Brain microvascular endothelial cell (primary cell): ENCODE results near the gene SIX3.

Source experiments
- DNase-seq: peaks from one replicate; pipeline ENCODE4 v3.0.0-alpha.2; 2020
- H3K27ac ChIP-seq: fragments of 250-450 bp; sonication (Bioruptor Pico); 2 replicates; pipeline ENCODE4 v1.5.1; 2020; ENCODE audit warnings: mild to moderate bottlenecking, moderate library complexity
- H3K27me3 ChIP-seq: fragments of 250-450 bp; sonication (Bioruptor Pico); replicated peaks from 2 replicates; pipeline ENCODE4 v1.5.1; 2020; ENCODE audit warnings: mild to moderate bottlenecking
- H3K36me3 ChIP-seq: fragments of 250-450 bp; sonication (Bioruptor Pico); replicated peaks from 2 replicates; pipeline ENCODE4 v1.5.1; 2020; ENCODE audit warnings: mild to moderate bottlenecking
- H3K4me3 ChIP-seq: 2 replicates; pipeline ENCODE4 v1.5.1; 2011; ENCODE audit warnings: low read depth, mild to moderate bottlenecking, control low read depth, low read length, moderate library complexity
- in situ Hi-C: cut with HindIII; loops from 2 replicates; pipeline ENCODE4 v1.10.0; 2017; ENCODE audit warnings: low sequenced_read_pairs, low pct_ligation_motif_present
- TF ChIP-seq, protein P1 (sequence below): IDR thresholded peaks from 2 replicates; pipeline ENCODE4 v1.5.1; 2011; ENCODE audit warnings: low read depth, mild to moderate bottlenecking, moderate library complexity, low read length, control low read depth, inconsistent platforms; ENCODE audit errors: missing control alignments

Gene SIX3

DNA sequence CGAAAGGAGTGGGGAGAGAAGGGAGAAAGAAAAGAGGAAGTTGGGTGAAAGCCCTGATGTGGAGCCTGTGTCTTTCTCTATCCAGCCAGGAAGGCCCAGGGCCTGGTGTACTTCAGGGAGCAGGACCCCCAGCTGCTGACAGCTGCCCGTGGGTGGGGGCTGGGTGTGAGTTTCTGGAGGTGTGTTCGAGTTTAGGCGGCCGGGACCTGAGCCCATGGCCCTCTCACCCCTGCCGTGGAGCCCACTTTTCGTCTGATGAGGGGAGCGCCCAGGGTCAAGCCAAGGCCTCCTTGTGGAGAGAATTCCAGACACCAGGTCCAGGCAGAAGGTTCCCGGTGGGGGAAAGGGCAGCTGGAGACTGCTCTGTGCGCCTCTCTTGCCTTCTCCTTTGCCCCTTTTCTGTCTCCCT, 2.2 kb downstream of the SIX3 start:
- Histone ChIP-seq H3K27me3 (peaks cover 89% of the 10 kb centered on the region), H3K27ac (no peak overlapping the region), H3K36me3 (no peaks in the 10 kb centered on the region), H3K4me3 (no peak overlapping the region)
- in situ Hi-C loops: no loop called here
- TF ChIP-seq, protein P1, sequence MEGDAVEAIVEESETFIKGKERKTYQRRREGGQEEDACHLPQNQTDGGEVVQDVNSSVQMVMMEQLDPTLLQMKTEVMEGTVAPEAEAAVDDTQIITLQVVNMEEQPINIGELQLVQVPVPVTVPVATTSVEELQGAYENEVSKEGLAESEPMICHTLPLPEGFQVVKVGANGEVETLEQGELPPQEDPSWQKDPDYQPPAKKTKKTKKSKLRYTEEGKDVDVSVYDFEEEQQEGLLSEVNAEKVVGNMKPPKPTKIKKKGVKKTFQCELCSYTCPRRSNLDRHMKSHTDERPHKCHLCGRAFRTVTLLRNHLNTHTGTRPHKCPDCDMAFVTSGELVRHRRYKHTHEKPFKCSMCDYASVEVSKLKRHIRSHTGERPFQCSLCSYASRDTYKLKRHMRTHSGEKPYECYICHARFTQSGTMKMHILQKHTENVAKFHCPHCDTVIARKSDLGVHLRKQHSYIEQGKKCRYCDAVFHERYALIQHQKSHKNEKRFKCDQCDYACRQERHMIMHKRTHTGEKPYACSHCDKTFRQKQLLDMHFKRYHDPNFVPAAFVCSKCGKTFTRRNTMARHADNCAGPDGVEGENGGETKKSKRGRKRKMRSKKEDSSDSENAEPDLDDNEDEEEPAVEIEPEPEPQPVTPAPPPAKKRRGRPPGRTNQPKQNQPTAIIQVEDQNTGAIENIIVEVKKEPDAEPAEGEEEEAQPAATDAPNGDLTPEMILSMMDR: no peak
- DNase-seq: no peak

DNA sequence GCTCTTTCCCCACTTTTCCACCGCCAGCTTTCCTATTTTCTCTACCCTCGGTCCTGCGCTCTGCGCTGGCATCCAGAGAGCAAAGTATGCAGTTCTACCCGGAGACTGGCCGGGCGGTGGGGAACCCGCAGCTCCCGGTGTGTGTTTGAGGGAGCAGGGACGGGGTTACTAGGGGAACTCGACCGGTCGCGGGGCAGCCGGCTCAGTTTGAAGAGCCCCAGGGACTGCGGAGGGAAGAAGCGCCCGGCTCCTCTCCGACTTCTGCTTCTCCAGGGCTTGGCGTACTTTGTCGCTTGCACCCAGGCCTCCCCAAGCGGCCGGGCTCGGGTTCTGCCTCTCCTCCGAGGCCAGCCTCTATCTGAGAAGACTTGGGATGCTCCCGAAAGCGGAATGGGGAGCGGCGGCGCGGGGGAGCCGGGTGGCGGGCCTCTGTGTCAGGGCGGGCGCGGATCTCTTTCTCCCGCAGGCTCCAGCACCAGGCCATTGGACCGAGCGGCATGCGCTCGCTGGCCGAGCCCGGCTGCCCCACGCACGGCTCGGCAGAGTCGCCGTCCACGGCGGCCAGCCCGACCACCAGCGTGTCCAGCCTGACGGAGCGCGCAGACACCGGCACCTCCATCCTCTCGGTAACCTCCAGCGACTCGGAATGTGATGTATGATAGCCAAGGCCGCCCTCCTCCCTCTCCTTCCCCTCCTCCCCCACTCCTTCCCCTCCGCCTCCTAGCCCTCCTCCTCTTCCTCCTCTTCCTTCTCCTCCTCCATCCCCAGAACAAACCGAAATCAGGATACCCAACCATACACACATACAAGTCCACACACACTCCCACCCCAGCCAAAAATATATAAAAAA, 2.8 kb downstream of the SIX3 start:
- Histone ChIP-seq H3K27ac (no peak overlapping the region), H3K36me3 (no peaks in the 10 kb centered on the region), H3K4me3 (no peak overlapping the region), H3K27me3 (peaks cover 87% of the 10 kb centered on the region)
- in situ Hi-C loops: no loop called here
- TF ChIP-seq, protein P1: no peak
- no peak for DNase-seq

DNA sequence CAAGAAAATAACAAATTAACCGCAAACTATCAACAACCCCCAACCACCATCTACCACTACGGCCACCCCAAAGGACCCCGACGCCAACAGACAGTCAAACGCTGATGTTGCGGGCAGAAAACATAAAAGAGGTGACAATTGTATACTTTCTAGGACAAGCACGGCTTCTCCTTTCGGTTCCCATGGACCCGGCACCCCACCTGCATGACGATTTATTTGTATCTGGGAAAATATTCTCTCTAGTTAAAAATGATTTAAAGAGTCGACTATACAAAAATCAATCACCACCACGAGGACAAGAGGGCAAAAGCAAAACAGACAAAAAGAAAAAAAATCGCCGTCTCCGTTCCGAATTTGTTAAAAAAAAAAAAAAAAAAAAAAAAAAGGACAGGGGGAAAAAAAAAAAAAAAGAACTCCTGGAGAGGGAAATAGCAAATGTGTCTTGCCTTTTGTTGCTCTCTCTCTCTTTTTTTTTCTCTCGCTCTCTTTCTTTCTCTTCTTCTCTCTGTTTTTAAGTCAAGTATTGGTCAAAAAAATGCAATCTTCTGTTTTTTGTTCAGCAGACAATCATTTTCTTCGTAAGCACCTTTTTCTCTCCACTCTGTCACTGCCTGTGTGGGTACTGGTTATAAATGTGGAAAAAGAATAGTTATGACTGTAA, 3.6 kb downstream of the SIX3 start:
- DNase-seq: no peak
- Histone ChIP-seq H3K4me3 (no peak overlapping the region), H3K27ac (no peak overlapping the region), H3K36me3 (no peaks in the 10 kb centered on the region), H3K27me3 (peaks cover 87% of the 10 kb centered on the region)
- TF ChIP-seq, protein P1: no peak
- in situ Hi-C loops: no loop called here

DNA sequence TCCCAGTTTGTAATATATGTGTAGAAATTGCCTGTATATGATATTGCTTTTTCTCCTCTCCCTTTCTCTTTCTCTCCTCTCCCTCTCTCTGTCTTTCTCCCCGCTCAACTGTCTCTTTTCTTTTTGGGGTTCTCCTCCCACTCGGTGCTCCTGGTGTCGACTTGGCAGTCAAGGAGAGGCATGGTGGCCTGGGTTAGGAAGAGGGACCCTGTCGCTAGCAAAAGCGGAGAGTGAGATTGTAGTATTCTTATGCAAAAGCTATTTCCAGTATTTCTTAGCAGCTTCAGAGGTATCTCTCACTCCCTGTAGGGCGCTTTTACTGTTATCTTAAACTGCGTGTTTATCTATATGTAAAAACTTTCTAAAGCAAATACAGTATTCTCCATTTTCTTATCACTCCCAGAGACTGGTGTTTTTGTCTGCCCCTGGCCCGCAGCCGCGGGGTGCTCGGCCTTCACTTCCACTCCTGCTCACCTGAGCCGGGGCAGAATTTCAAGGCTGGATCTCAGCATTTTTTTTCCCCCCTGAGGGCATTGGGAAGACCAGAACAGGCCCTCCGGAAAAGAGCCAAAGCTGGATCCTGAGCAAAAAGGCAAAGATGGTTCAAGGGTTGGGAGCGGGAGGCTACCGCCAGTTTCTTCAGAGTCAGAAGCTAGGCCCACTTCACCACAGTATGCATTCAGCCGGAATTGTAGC, 4.3 kb downstream of the SIX3 start:
- in situ Hi-C loops: no loop called here
- Histone ChIP-seq H3K36me3 (no peaks in the 10 kb centered on the region), H3K27me3 (peaks cover 83% of the 10 kb centered on the region), H3K27ac (no peak overlapping the region), H3K4me3 (no peak overlapping the region)
- TF ChIP-seq, protein P1: no peak
- no peak for DNase-seq

DNA sequence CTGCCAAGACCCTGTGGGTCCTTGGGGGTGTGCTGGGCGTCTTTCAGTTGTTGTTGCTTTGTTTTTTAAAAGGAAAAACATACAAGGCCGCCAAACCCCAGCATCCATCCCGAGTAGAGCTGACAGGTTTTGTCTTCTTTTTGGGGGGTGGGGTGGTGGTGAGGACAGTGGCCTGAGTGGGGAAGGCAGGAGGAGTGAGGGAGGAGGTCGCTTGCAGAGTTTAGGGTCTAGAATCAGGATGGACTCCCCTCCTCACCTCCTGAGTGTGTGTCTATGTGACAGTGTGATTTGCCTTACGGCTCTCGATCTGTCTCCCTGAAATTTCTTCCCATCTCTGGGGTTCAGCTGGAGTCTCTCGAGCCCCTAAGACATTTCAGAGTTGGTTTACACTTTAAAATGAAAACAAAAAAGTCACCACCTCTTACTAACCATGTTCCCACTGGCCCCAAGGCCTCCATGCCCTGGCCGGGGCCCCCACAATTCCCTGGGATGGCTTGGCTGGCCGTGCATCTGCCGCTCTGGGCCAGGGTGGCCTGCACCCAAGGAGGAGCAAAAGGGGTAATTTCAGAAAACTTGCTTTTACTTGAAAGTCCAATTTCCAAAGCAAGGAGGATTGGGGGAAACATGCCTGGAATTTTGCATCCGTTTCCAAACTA, 5.0 kb downstream of the SIX3 start:
- H3K27me3 ChIP-seq: peaks cover 81% of the 10 kb centered on the region

More for the DNA sequence above, 5.0 kb downstream of the SIX3 start:
- TF ChIP-seq, protein P1: no peak
- Histone ChIP-seq H3K27ac (no peak overlapping the region), H3K4me3 (no peak overlapping the region), H3K36me3 (no peaks in the 10 kb centered on the region)
- in situ Hi-C loops: no loop called here
- no peak for DNase-seq
